H9 (cell line): ENCODE measurements around the gene AKAP11. TPM values are rescaled to one million over a fixed set of nuclear protein-coding genes. Genes with fewer than 3 reads are reported as not detected.

Experiments
- DNase-seq: peaks from one replicate; pipeline ENCODE4 v3.0.0-alpha.2; 2017
- H2AFZ ChIP-seq: one replicate; pipeline ENCODE4 v1.6.1; 2013; ENCODE audit warnings: mild to moderate bottlenecking, low read length, control low read depth, moderate library complexity
- H2AK5ac ChIP-seq: 2 replicates; pipeline ENCODE4 v1.6.1; 2013; ENCODE audit warnings: low read length, control low read depth, mixed read lengths; ENCODE audit not compliant: insufficient read length
- H2BK120ac ChIP-seq: one replicate; pipeline ENCODE4 v1.6.1; 2013; ENCODE audit warnings: low read depth, mild to moderate bottlenecking, low read length, control low read depth, inconsistent platforms; ENCODE audit not compliant: poor library complexity, severe bottlenecking
- H2BK12ac ChIP-seq: 2 replicates; pipeline ENCODE4 v1.6.1; 2013; ENCODE audit warnings: low read length, control low read depth, mixed read lengths, low read depth; ENCODE audit not compliant: insufficient read length
- H2BK15ac ChIP-seq: 2 replicates; pipeline ENCODE4 v1.6.1; 2013; ENCODE audit warnings: low read depth, low read length, control low read depth
- H2BK20ac ChIP-seq: one replicate; pipeline ENCODE4 v1.6.1; 2013; ENCODE audit warnings: low read depth, mild to moderate bottlenecking, low read length, control low read depth, inconsistent platforms; ENCODE audit not compliant: poor library complexity, severe bottlenecking
- H2BK5ac ChIP-seq: 2 replicates; pipeline ENCODE4 v1.6.1; 2013; ENCODE audit warnings: low read length, control low read depth, mixed read lengths; ENCODE audit not compliant: insufficient read length
- H3K14ac ChIP-seq: 2 replicates; pipeline ENCODE4 v1.6.1; 2013; ENCODE audit warnings: low read length, control low read depth; ENCODE audit not compliant: insufficient read depth
- H3K18ac ChIP-seq: 2 replicates; pipeline ENCODE4 v1.6.1; 2013; ENCODE audit warnings: low read depth, mild to moderate bottlenecking, mixed read lengths, low read length, control low read depth; ENCODE audit not compliant: insufficient read length
- H3K23ac ChIP-seq: 2 replicates; pipeline ENCODE4 v1.6.1; 2013; ENCODE audit warnings: low read length, control low read depth, mixed read lengths, low read depth; ENCODE audit not compliant: insufficient read length
- H3K23me2 ChIP-seq: 2 replicates; pipeline ENCODE4 v1.6.1; 2013; ENCODE audit warnings: low read depth, mild to moderate bottlenecking, mixed read lengths, low read length, control low read depth; ENCODE audit not compliant: insufficient read length, poor library complexity, severe bottlenecking
- H3K27ac ChIP-seq: 2 replicates; pipeline ENCODE4 v1.5.1; 2013; ENCODE audit warnings: low read length, control low read depth, mixed read lengths, low read depth; ENCODE audit not compliant: insufficient read length
- H3K27me3 ChIP-seq: 2 replicates; pipeline ENCODE4 v1.6.1; 2013; ENCODE audit warnings: low read length, control low read depth, inconsistent platforms; ENCODE audit not compliant: insufficient read depth
- H3K4ac ChIP-seq: 2 replicates; pipeline ENCODE4 v1.6.1; 2013; ENCODE audit warnings: low read depth, mild to moderate bottlenecking, control low read depth, inconsistent platforms, low read length, moderate library complexity
- H3K4me1 ChIP-seq: 2 replicates; pipeline ENCODE4 v1.6.1; 2013; ENCODE audit warnings: low read length, control low read depth, inconsistent platforms; ENCODE audit not compliant: insufficient read depth
- H3K4me2 ChIP-seq: 2 replicates; pipeline ENCODE4 v1.6.1; 2013; ENCODE audit warnings: low read length, control low read depth, mixed read lengths; ENCODE audit not compliant: insufficient read length, insufficient read depth
- H3K56ac ChIP-seq: 2 replicates; pipeline ENCODE4 v1.6.1; 2013; ENCODE audit warnings: low read depth, mild to moderate bottlenecking, mixed read lengths, low read length, control low read depth; ENCODE audit not compliant: insufficient read length
- H3K79me1 ChIP-seq: 2 replicates; pipeline ENCODE4 v1.6.1; 2013; ENCODE audit warnings: low read depth, mild to moderate bottlenecking, moderate library complexity, low read length, control low read depth, inconsistent platforms; ENCODE audit not compliant: insufficient read depth, poor library complexity, severe bottlenecking
- H3K79me2 ChIP-seq: 2 replicates; pipeline ENCODE4 v1.6.1; 2013; ENCODE audit warnings: low read length, control low read depth, inconsistent platforms; ENCODE audit not compliant: insufficient read depth
- H3K9ac ChIP-seq: 2 replicates; pipeline ENCODE4 v1.6.1; 2013; ENCODE audit warnings: low read length, control low read depth, mixed read lengths; ENCODE audit not compliant: insufficient read length; ENCODE audit errors: extremely low read depth
- H3K9me3 ChIP-seq: one replicate; pipeline ENCODE4 v1.6.1; 2013; ENCODE audit warnings: low read depth, low read length, inconsistent platforms; ENCODE audit not compliant: control insufficient read depth
- H3T11ph ChIP-seq: one replicate; pipeline ENCODE4 v1.6.1; 2013; ENCODE audit warnings: mild to moderate bottlenecking, low read length, control low read depth, inconsistent platforms
- H4K20me1 ChIP-seq: one replicate; pipeline ENCODE4 v1.6.1; 2013; ENCODE audit not compliant: control insufficient read depth, insufficient read length, insufficient read depth
- H4K5ac ChIP-seq: 2 replicates; pipeline ENCODE4 v1.6.1; 2013; ENCODE audit warnings: low read depth, mild to moderate bottlenecking, mixed read lengths, low read length, control low read depth; ENCODE audit not compliant: insufficient read length
- H4K8ac ChIP-seq: replicated peaks from 2 replicates; pipeline ENCODE4 v1.6.1; 2013; ENCODE audit warnings: low read length, control low read depth, mixed read lengths, low read depth; ENCODE audit not compliant: insufficient read length
- H4K91ac ChIP-seq: 2 replicates; pipeline ENCODE4 v1.6.1; 2013; ENCODE audit warnings: low read depth, mild to moderate bottlenecking, moderate library complexity, mixed read lengths, low read length, control low read depth; ENCODE audit not compliant: insufficient read length
- H3K27ac Mint-ChIP-seq, 3 experiments: 2 replicates in 2 of 3; 3 replicates in 1 of 3; pipeline ENCODE4 v1.8.0; 2020 to 2021; ENCODE audit warnings: mixed read lengths in 3 of 3, mild to moderate bottlenecking in 1 of 3, moderate library complexity in 1 of 3
- H3K27me3 Mint-ChIP-seq: 2 replicates; pipeline ENCODE4 v1.8.0; 2021; ENCODE audit warnings: low read depth, mild to moderate bottlenecking, moderate library complexity, mixed read lengths
- H3K36me3 Mint-ChIP-seq, 3 experiments: 2 replicates in 2 of 3; 3 replicates in 1 of 3; pipeline ENCODE4 v1.8.0; 2020 to 2021; ENCODE audit warnings: low read depth in 3 of 3, mixed read lengths in 3 of 3; ENCODE audit not compliant: insufficient read depth in 1 of 3
- H3K4me1 Mint-ChIP-seq, 2 experiments: 2 replicates each; pipeline ENCODE4 v1.8.0; 2020; ENCODE audit warnings: mixed read lengths in 2 of 2
- H3K4me3 Mint-ChIP-seq, 2 experiments: 2 replicates in 1 of 2; 3 replicates in 1 of 2; pipeline ENCODE4 v1.8.0; 2020 to 2021; ENCODE audit warnings: mild to moderate bottlenecking in 2 of 2, mixed read lengths in 2 of 2, moderate library complexity in 1 of 2
- H3K9me3 Mint-ChIP-seq, 2 experiments: 2 replicates in 1 of 2; 3 replicates in 1 of 2; pipeline ENCODE4 v1.8.0; 2020; ENCODE audit warnings: mild to moderate bottlenecking in 2 of 2, mixed read lengths in 2 of 2, moderate library complexity in 1 of 2
- CTCF ChIP-seq: fragments of 200-600 bp; sonication (generic); conservative IDR thresholded peaks from 3 replicates; pipeline ENCODE4 v1.8.0; 2021; ENCODE audit warnings: antibody characterized with exemption, mild to moderate bottlenecking
- WGBS: extraction: QIAGEN DNeasy Blood & Tissue Kit; methylation state at CpG from one replicate; pipeline ENCODE4 v1.1.7; 2013; ENCODE audit warnings: missing lambda C conversion rate, low lambda C conversion rate, mixed read lengths; ENCODE audit not compliant: insufficient read length; ENCODE audit errors: extremely low coverage; 5-methylcytosine and 5-hydroxymethylcytosine counted together
- total RNA-seq: library from RNA; stranded (reverse); gene quantifications from 2 replicates; pipeline ENCODE4 v1.2.1, GENCODE V29; 2021

Gene AKAP11
- total RNA-seq, 1 experiment from 2014 or later: 20.5 TPM

- Histone ChIP-seq H3T11ph (no peak overlapping the region), H2AFZ (no peak overlapping the region), H4K20me1 (no peaks in the 10 kb centered on the region), H2BK5ac (no peak overlapping the region), H2AK5ac (no peak overlapping the region), H2BK12ac (no peak overlapping the region), H3K4me2 (no peak overlapping the region), H2BK15ac (no peak overlapping the region), H3K14ac (no peak overlapping the region), H3K9ac (no peak overlapping the region), H3K79me2 (0 out of 2 replicates have a peak, but pooled peaks cover 2% of the 10 kb centered on the region), H3K18ac (no peak overlapping the region), H3K4ac (no peak overlapping the region), H3K4me1 (no peaks in the 10 kb centered on the region), H4K5ac (no peak overlapping the region), H4K91ac (no peak overlapping the region), H4K8ac (no peak overlapping the region), H2BK20ac (no peak overlapping the region), H3K27me3 (no peaks in the 10 kb centered on the region; the same call in 1 of the 2 replicates), H3K23me2 (no peaks in the 10 kb centered on the region), H3K79me1 (no peaks in the 10 kb centered on the region), H2BK120ac (no peak overlapping the region), H3K23ac (no peak overlapping the region), H3K9me3 (no peaks in the 10 kb centered on the region), H3K56ac (no peak overlapping the region), H3K27ac (no peak overlapping the region)
- H3K27ac Mint-ChIP-seq: no peak overlapping the region
- no CpG with 5 or more reads among the region's 6 CpGs for WGBS
- H3K4me1 Mint-ChIP-seq: peaks cover 6 to 10% of the 10 kb centered on the region in 2 experiments; a peak in 3 of 4 replicates
- TF ChIP-seq CTCF: no peak
- H3K9me3 Mint-ChIP-seq: no peaks in the 10 kb centered on the region
- DNase-seq: no peak
- H3K36me3 Mint-ChIP-seq: peaks cover 0 to 4% (median 0%) of the 10 kb centered on the region in 3 experiments; a peak in 2 of 7 replicates
- no peak overlapping the region for H3K4me3 Mint-ChIP-seq
- H3K27me3 Mint-ChIP-seq: no peaks in the 10 kb centered on the region; the same call in 1 of the 2 replicates
Measured at GRCh38 chr13:42370229-42370628, 98.3 kb downstream of the AKAP11 start.

Other genes starting within 250 kb of the AKAP11 start
- 7.0 and 8.6 TPM in 2 replicates for gene DGKH, start 223.5 kb upstream of the AKAP11 start, total RNA-seq